SK-N-SH (cell line): ENCODE results near the gene TBCD. TPM values are rescaled to one million over a fixed set of nuclear protein-coding genes. Genes with fewer than 3 reads are reported as not detected.

Experiments
- CTCF ChIA-PET: fragments of 300-600, 350-600 bp; formaldehyde crosslinking; extraction: SDS; loops from one replicate; lab custom pipeline; 2021; lab: Yijun Ruan, JAX
- POLR2A ChIA-PET: fragments of 350-600 bp; sonication (Branson Sonifier 250); formaldehyde crosslinking; extraction: SDS; loops from one replicate; lab custom pipeline; 2020; ENCODE audit warnings: antibody characterized with exemption, inconsistent platforms; lab: Yijun Ruan, JAX
- DNase-seq: peaks from one replicate; pipeline ENCODE4 v3.0.0; 2012
- H2AFZ ChIP-seq: fragments of 200-600 bp; sonication (generic); 2 replicates; pipeline ENCODE4 v1.8.1; 2016; ENCODE audit warnings: antibody characterized with exemption, mild to moderate bottlenecking, low read depth
- H3F3A ChIP-seq: fragments of 200-600 bp; sonication (generic); replicated peaks from 2 replicates; pipeline ENCODE3; 2016; ENCODE audit warnings: antibody characterized with exemption, mild to moderate bottlenecking; ENCODE audit not compliant: insufficient read depth
- H3K27ac ChIP-seq, 2 experiments: fragments of 200-500 bp in 1 of 2; fragments of 200-600 bp in 1 of 2; sonication (Bioruptor generic) in 1 of 2; sonication (generic), shearing (Covaris generic) in 1 of 2; 2 replicates each; pipeline versions ENCODE4 v1.5.1 to v1.6.1; 2014 to 2016; ENCODE audit warnings: low read depth in 2 of 2, inconsistent platforms in 1 of 2, low read length in 1 of 2, mild to moderate bottlenecking in 1 of 2, mixed read lengths in 1 of 2
- H3K27me3 ChIP-seq: fragments of 200-600 bp; sonication (generic), shearing (Covaris generic); 2 replicates; pipeline ENCODE4 v1.6.1; 2016; ENCODE audit warnings: mixed run types; ENCODE audit not compliant: insufficient read depth
- H3K36me3 ChIP-seq, 2 experiments: fragments of 200-500 bp in 1 of 2; fragments of 200-600 bp in 1 of 2; sonication (Bioruptor generic) in 1 of 2; sonication (generic) in 1 of 2; replicated peaks in 1 of 2; 2 replicates each; pipeline versions ENCODE3 to v1.5.1; 2014 to 2016; ENCODE audit warnings: low read length in 1 of 2, mild to moderate bottlenecking in 1 of 2; ENCODE audit not compliant: insufficient read depth in 2 of 2, control insufficient read depth in 1 of 2
- H3K4me1 ChIP-seq, 2 experiments: fragments of 200-500 bp in 1 of 2; fragments of 200-600 bp in 1 of 2; sonication (Bioruptor generic) in 1 of 2; sonication (generic), shearing (Covaris generic) in 1 of 2; 2 replicates each; pipeline versions ENCODE4 v1.5.1 to v1.6.1; 2014 to 2016; ENCODE audit warnings: low read depth in 1 of 2, low read length in 1 of 2, mixed run types in 1 of 2; ENCODE audit not compliant: insufficient read depth in 2 of 2, control insufficient read depth in 1 of 2
- H3K4me2 ChIP-seq: fragments of 200-600 bp; sonication (generic), shearing (Covaris generic); 2 replicates; pipeline ENCODE4 v1.6.1; 2017; ENCODE audit warnings: mixed run types
- H3K4me3 ChIP-seq, 2 experiments: fragments of 200-500 bp in 1 of 2; fragments of 200-600 bp in 1 of 2; sonication (Bioruptor generic) in 1 of 2; sonication (generic), shearing (Covaris generic) in 1 of 2; 2 replicates each; pipeline versions ENCODE4 v1.5.1 to v1.8.1; 2014 to 2016; ENCODE audit warnings: low read depth in 2 of 2, inconsistent platforms in 1 of 2, low read length in 1 of 2, mild to moderate bottlenecking in 1 of 2, mixed read lengths in 1 of 2, moderate library complexity in 1 of 2
- H3K79me2 ChIP-seq: fragments of 200-600 bp; sonication (generic); 2 replicates; pipeline ENCODE4 v1.8.1; 2017; ENCODE audit warnings: mild to moderate bottlenecking; ENCODE audit not compliant: insufficient read depth
- H3K9ac ChIP-seq: fragments of 200-600 bp; sonication (generic); 2 replicates; pipeline ENCODE4 v1.6.1; 2017; ENCODE audit warnings: mixed run types
- H3K9me2 ChIP-seq: fragments of 200-600 bp; sonication (generic); 2 replicates; pipeline ENCODE4 v1.6.1; 2017; ENCODE audit warnings: mixed run types
- H3K9me3 ChIP-seq: fragments of 200-600 bp; sonication (generic); 2 replicates; pipeline ENCODE4 v1.6.1; 2017; ENCODE audit warnings: mixed run types, mild to moderate bottlenecking, moderate library complexity
- H4K20me1 ChIP-seq: fragments of 200-600 bp; sonication (generic); 2 replicates; pipeline ENCODE4 v1.6.1; 2017; ENCODE audit warnings: mild to moderate bottlenecking, mixed run types; ENCODE audit not compliant: insufficient read depth
- CHD2 ChIP-seq: fragments of 150-350 bp; IDR thresholded peaks from 2 replicates; pipeline ENCODE4 v1.6.1; 2018; ENCODE audit warnings: low read length; ENCODE audit not compliant: partially characterized antibody
- EZH2phosphoT487 ChIP-seq: fragments of 200-600 bp; sonication (generic); IDR thresholded peaks from 2 replicates; pipeline ENCODE4 v1.6.1; 2017; ENCODE audit warnings: low read depth, mixed run types, mild to moderate bottlenecking, antibody characterized with exemption, moderate library complexity, borderline replicate concordance
- FOSL2 ChIP-seq: IDR thresholded peaks from 2 replicates; pipeline ENCODE4 v1.4.0; 2012; ENCODE audit warnings: low read depth, mild to moderate bottlenecking, moderate library complexity, borderline replicate concordance
- FOXJ3 ChIP-seq: sonication (generic); formaldehyde crosslinking; IDR thresholded peaks from 2 replicates; pipeline ENCODE4 v1.5.1; 2020; ENCODE audit warnings: mild to moderate bottlenecking, missing genetic modification reagents
- GABPA ChIP-seq: IDR thresholded peaks from 2 replicates; pipeline ENCODE4 v1.4.0; 2012; ENCODE audit warnings: low read depth, mild to moderate bottlenecking
- MEF2A ChIP-seq: IDR thresholded peaks from 2 replicates; pipeline ENCODE4 v1.4.0; 2012; ENCODE audit warnings: low read depth, borderline replicate concordance
- NFIC ChIP-seq: IDR thresholded peaks from 2 replicates; pipeline ENCODE4 v1.4.0; 2012; ENCODE audit warnings: borderline replicate concordance
- PBX3 ChIP-seq: IDR thresholded peaks from 2 replicates; pipeline ENCODE4; 2012
- POLR2AphosphoS5 ChIP-seq: IDR thresholded peaks from 2 replicates; pipeline ENCODE4 v1.6.1; 2012; ENCODE audit warnings: low read depth, low read length
- RXRA ChIP-seq: IDR thresholded peaks from 2 replicates; pipeline ENCODE4 v1.4.0; 2012; ENCODE audit warnings: low read depth, mild to moderate bottlenecking, borderline replicate concordance
- USF1 ChIP-seq: IDR thresholded peaks from 2 replicates; pipeline ENCODE4 v1.4.0; 2012; ENCODE audit warnings: low read depth, borderline replicate concordance
- YY1 ChIP-seq: IDR thresholded peaks from 2 replicates; pipeline ENCODE4 v1.4.0; 2012; ENCODE audit warnings: low read depth, mild to moderate bottlenecking
- WGBS: methylation state at CpG from one replicate; pipeline ENCODE4 v1.1.6; 2017; ENCODE audit warnings: low lambda C conversion rate; 5-methylcytosine and 5-hydroxymethylcytosine counted together
- polyA plus RNA-seq, 3 experiments: library from polyadenylated mRNA; depleted of rRNA; stranded (reverse); fragments of >200 nt; gene quantifications; 2 replicates each; pipeline ENCODE4 v1.2.3, GENCODE V29; 2012
- TF ChIP-seq, protein P1 (sequence below): IDR thresholded peaks from 2 replicates; pipeline ENCODE4 v1.4.0; 2012; ENCODE audit warnings: low read depth, borderline replicate concordance

TBCD gene
- polyA plus RNA-seq, 1 of the 3 experiments (the other 2 are of a cell fraction) = 107 TPM

- 96% methylated on average over 20 of the region's 20 CpGs for WGBS
These were observed 197.5 kb downstream of the TBCD start for GRCh38 chr17:82949361-82949760.

DNA sequence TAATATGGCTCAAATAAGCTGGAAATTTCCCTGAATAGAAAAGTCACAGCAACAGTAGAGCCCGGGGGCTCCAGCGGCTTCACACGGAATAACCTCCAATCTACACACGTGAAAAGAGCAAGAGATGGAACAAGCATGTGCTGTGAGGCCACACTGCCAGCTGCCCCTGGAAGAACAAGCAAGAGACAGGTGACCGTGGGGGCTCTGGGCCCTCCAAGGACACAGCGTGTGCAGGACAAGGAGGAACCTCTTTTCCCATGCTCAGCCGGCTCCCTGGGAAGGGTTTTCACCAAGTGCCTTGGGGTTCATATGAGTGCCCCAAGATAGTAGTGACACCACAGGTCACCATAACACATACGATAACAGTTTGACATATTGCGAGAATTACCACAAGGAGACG, 198.1 kb downstream of the TBCD start:
- Histone ChIP-seq H3K4me3 (no peak overlapping the region; a peak in 1 of 4 replicates), H4K20me1 (no peaks in the 10 kb centered on the region), H3K9me2 (no peaks in the 10 kb centered on the region), H3K79me2 (no peaks in the 10 kb centered on the region), H3K36me3 (peaks cover 13 to 25% of the 10 kb centered on the region in 2 experiments), H3K4me2 (no peak overlapping the region), H3K9me3 (peaks cover 19% of the 10 kb centered on the region), H3K4me1 (no peaks in the 10 kb centered on the region), H3F3A (peaks cover 4% of the 10 kb centered on the region), H3K27ac (no peak overlapping the region), H3K27me3 (no peaks in the 10 kb centered on the region), H2AFZ (no peak overlapping the region), H3K9ac (no peak overlapping the region)
- CTCF ChIA-PET = interaction anchor here (2.2 kb wide), 1 partner anchor 168 kb away, joined by 7 read pairs; no protein-coding TSS in a partner anchor
- 95% methylated on average over 10 of the region's 10 CpGs for WGBS
- no peak for DNase-seq
- POLR2A ChIA-PET = no interaction called here
- TF ChIP-seq YY1 = no peak
- TF ChIP-seq FOSL2 = no peak
- TF ChIP-seq PBX3 = no peak

More at GRCh38 chr17:82949361-82949760, 197.5 kb downstream of the TBCD start:
- Histone ChIP-seq H3K4me2 (no peak overlapping the region), H3K9ac (no peak overlapping the region), H4K20me1 (no peaks in the 10 kb centered on the region), H3K9me3 (peaks cover 23% of the 10 kb centered on the region), H2AFZ (no peak overlapping the region), H3K27ac (no peak overlapping the region), H3K79me2 (no peaks in the 10 kb centered on the region), H3K9me2 (no peaks in the 10 kb centered on the region), H3K36me3 (peaks cover 19 to 30% of the 10 kb centered on the region in 2 experiments), H3K4me1 (no peaks in the 10 kb centered on the region), H3F3A (peaks cover 4% of the 10 kb centered on the region), H3K4me3 (no peak overlapping the region), H3K27me3 (no peaks in the 10 kb centered on the region)
- no peak for DNase-seq
- POLR2A ChIA-PET = no interaction called here
- CTCF ChIA-PET = interaction anchor here (2.2 kb wide), 1 partner anchor 168 kb away, joined by 7 read pairs; no protein-coding TSS in a partner anchor
- TF ChIP-seq YY1 (no peak), RXRA (no peak), MEF2A (no peak), EZH2phosphoT487 (no peak), NFIC (no peak), POLR2AphosphoS5 (no peak), FOXJ3 (CRISPR knock-in tag) (no peak), USF1 (no peak), CHD2 (no peak), GABPA (no peak)
- TF ChIP-seq, protein P1, sequence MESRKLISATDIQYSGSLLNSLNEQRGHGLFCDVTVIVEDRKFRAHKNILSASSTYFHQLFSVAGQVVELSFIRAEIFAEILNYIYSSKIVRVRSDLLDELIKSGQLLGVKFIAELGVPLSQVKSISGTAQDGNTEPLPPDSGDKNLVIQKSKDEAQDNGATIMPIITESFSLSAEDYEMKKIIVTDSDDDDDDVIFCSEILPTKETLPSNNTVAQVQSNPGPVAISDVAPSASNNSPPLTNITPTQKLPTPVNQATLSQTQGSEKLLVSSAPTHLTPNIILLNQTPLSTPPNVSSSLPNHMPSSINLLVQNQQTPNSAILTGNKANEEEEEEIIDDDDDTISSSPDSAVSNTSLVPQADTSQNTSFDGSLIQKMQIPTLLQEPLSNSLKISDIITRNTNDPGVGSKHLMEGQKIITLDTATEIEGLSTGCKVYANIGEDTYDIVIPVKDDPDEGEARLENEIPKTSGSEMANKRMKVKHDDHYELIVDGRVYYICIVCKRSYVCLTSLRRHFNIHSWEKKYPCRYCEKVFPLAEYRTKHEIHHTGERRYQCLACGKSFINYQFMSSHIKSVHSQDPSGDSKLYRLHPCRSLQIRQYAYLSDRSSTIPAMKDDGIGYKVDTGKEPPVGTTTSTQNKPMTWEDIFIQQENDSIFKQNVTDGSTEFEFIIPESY = no peak
